Endothelial cell of umbilical vein (primary cell): ENCODE measurements around the gene SH3TC2. TPM values are rescaled to one million over a fixed set of nuclear protein-coding genes. Genes with fewer than 3 reads are reported as not detected.

Source experiments
- BruUV-seq: library from RNA; stranded (reverse); fragments of 400-500 nt; replicated peaks from 2 replicates; lab custom pipeline; 2021; lab: Mats Ljungman, UMichigan
- CTCF ChIA-PET: fragments of 300-600, 350-600 bp; sonication (Branson Sonifier 250); formaldehyde crosslinking; loops from one replicate; lab custom pipeline; 2021; ENCODE audit warnings: antibody characterized with exemption, inconsistent platforms; lab: Charles Lee
- POLR2A ChIA-PET: fragments of 300-600, 350-600 bp; sonication (Branson Sonifier 250); formaldehyde crosslinking; loops from one replicate; lab custom pipeline; 2021; ENCODE audit warnings: antibody characterized with exemption, inconsistent platforms; lab: Charles Lee
- DNase-seq: peaks from one replicate; pipeline ENCODE4 v3.0.0-alpha.2; 2011; ENCODE audit warnings: low read depth, low spot score
- FAIRE-seq: peaks from 2 replicates; lab custom pipeline; 2011; peaks lifted over from hg19 to GRCh38; lab: Jason Lieb, UNC
- H2AFZ ChIP-seq: 2 replicates; pipeline ENCODE4 v1.6.0; 2012; ENCODE audit warnings: low read depth, low read length, control low read depth, inconsistent platforms
- H3K27ac ChIP-seq: 2 replicates; pipeline ENCODE4 v1.5.1; 2011; ENCODE audit warnings: low read depth, mild to moderate bottlenecking, control low read depth, low read length, moderate library complexity; ENCODE audit not compliant: insufficient read depth
- H3K27me3 ChIP-seq, 2 experiments: 2 replicates each; pipeline versions ENCODE4 v1.6.0 to v1.6.1; 2011; ENCODE audit warnings: low read length in 2 of 2, mixed read lengths in 1 of 2; ENCODE audit not compliant: control insufficient read depth in 2 of 2, insufficient read depth in 2 of 2
- H3K36me3 ChIP-seq, 2 experiments: 2 replicates in 1 of 2; 3 replicates in 1 of 2; pipeline ENCODE4 v1.5.1; 2011; ENCODE audit warnings: low read length in 2 of 2, mild to moderate bottlenecking in 1 of 2, moderate library complexity in 1 of 2; ENCODE audit not compliant: control insufficient read depth in 2 of 2, insufficient read depth in 2 of 2; ENCODE audit errors: extremely low read depth in 1 of 2
- H3K4me1 ChIP-seq: 3 replicates; pipeline ENCODE4 v1.5.1; 2011; ENCODE audit warnings: mild to moderate bottlenecking, low read length; ENCODE audit not compliant: control insufficient read depth, insufficient read depth; ENCODE audit errors: extremely low read depth
- H3K4me2 ChIP-seq: 2 replicates; pipeline ENCODE4 v1.6.1; 2011; ENCODE audit warnings: low read length, control low read depth, mixed read lengths; ENCODE audit not compliant: insufficient read depth
- H3K4me3 ChIP-seq, 3 experiments: fragments of 200-600 bp in 1 of 3; sonication (generic), shearing (Covaris generic) in 1 of 3; replicated peaks in 1 of 3; 2 replicates each; pipeline ENCODE4 v1.5.1; 2011 to 2016; ENCODE audit warnings: control low read depth in 3 of 3, low read length in 3 of 3, mild to moderate bottlenecking in 2 of 3, inconsistent platforms in 1 of 3, low read depth in 1 of 3, moderate library complexity in 1 of 3; ENCODE audit not compliant: insufficient read depth in 1 of 3
- H3K79me2 ChIP-seq: 2 replicates; pipeline ENCODE4 v1.6.0; 2012; ENCODE audit warnings: low read length, inconsistent platforms; ENCODE audit not compliant: control insufficient read depth, insufficient read depth
- H3K9ac ChIP-seq: replicated peaks from 2 replicates; pipeline ENCODE3; 2011; ENCODE audit warnings: low read length, control low read depth; ENCODE audit not compliant: insufficient read depth; ENCODE audit errors: extremely low read depth
- H3K9me1 ChIP-seq: replicated peaks from 3 replicates; pipeline ENCODE4 v1.6.0; 2011; ENCODE audit warnings: mild to moderate bottlenecking, low read length; ENCODE audit not compliant: control insufficient read depth, insufficient read depth; ENCODE audit errors: extremely low read depth
- H3K9me3 ChIP-seq: replicated peaks from 2 replicates; pipeline ENCODE4 v1.5.1; 2012; ENCODE audit warnings: low read length, inconsistent platforms; ENCODE audit not compliant: control insufficient read depth, insufficient read depth
- H4K20me1 ChIP-seq: replicated peaks from 2 replicates; pipeline ENCODE3; 2011; ENCODE audit warnings: mild to moderate bottlenecking, low read length; ENCODE audit not compliant: control insufficient read depth, insufficient read depth; ENCODE audit errors: extremely low read depth
- CTCF ChIP-seq, 2 donors: IDR thresholded peaks; 1 replicate in 1 of 2; 2 replicates in 1 of 2; pipeline ENCODE4 v1.5.1; 2011; ENCODE audit warnings: low read length in 2 of 2, mild to moderate bottlenecking in 2 of 2, moderate library complexity in 2 of 2, control low read depth in 1 of 2, inconsistent platforms in 1 of 2, low read depth in 1 of 2; ENCODE audit not compliant: insufficient read depth in 1 of 2; ENCODE audit errors: extremely low read depth in 1 of 2
- EZH2 ChIP-seq: IDR thresholded peaks from 2 replicates; pipeline ENCODE4 v1.6.1; 2012; ENCODE audit warnings: borderline replicate concordance, low read depth, mild to moderate bottlenecking, moderate library complexity, low read length, inconsistent platforms; ENCODE audit not compliant: severe bottlenecking
- FOS ChIP-seq: IDR thresholded peaks from 2 replicates; pipeline ENCODE4 v1.6.1; 2011; ENCODE audit warnings: mild to moderate bottlenecking, low read length, moderate library complexity, borderline replicate concordance; ENCODE audit not compliant: insufficient read depth
- GATA2 ChIP-seq: IDR thresholded peaks from 2 replicates; pipeline ENCODE4 v1.7.0; 2011; ENCODE audit warnings: low read depth, mild to moderate bottlenecking, moderate library complexity, mixed read lengths, low read length; ENCODE audit not compliant: insufficient read length, insufficient read depth
- JUN ChIP-seq: IDR thresholded peaks from 2 replicates; pipeline ENCODE4 v1.6.1; 2011; ENCODE audit warnings: borderline replicate concordance, low read depth; ENCODE audit not compliant: insufficient read length, insufficient read depth
- MYC ChIP-seq: IDR thresholded peaks from one replicate; pipeline ENCODE4 v1.6.1; 2011; ENCODE audit warnings: mild to moderate bottlenecking, low read depth, low read length
- POLR2A ChIP-seq: IDR thresholded peaks from 2 replicates; pipeline ENCODE4 v1.6.1; 2012; ENCODE audit warnings: low read depth, mild to moderate bottlenecking, control low read depth, low read length
- POLR2AphosphoS5 ChIP-seq: IDR thresholded peaks from 2 replicates; pipeline ENCODE4 v1.6.1; 2012; ENCODE audit warnings: low read depth, mild to moderate bottlenecking, control low read depth, low read length, moderate library complexity; ENCODE audit not compliant: insufficient read depth
- dilution Hi-C: fragments of 300-500 bp; cut with MboI; formaldehyde crosslinking; loops from one replicate; pipeline ENCODE4 v1.15.0; 2019; ENCODE audit warnings: low sequenced_read_pairs; ENCODE audit not compliant: extremely low pct_ligation_motif_present
- intact Hi-C: fragments of 100-400 bp; cut with micrococcal nuclease; formaldehyde crosslinking; loops from one replicate; pipeline ENCODE4 v1.10.0; 2022
- polyA plus RNA-seq, 4 experiments: library from polyadenylated mRNA; depleted of rRNA in 3 of 4; stranded (reverse) in 3 of 4; unstranded in 1 of 4; fragments of >200 nt; gene quantifications; 2 replicates each; pipeline versions ENCODE4 v1.2.1 to v1.2.3, GENCODE V29; 2011 to 2012; ENCODE audit warnings: missing spikeins in 1 of 4
- total RNA-seq: library from RNA; stranded (reverse); gene quantifications from 2 replicates; pipeline ENCODE4 v1.2.3, GENCODE V29; 2021
- TF ChIP-seq, protein P1 (sequence below): IDR thresholded peaks from 2 replicates; pipeline ENCODE4 v1.6.1; 2011; ENCODE audit not compliant: insufficient read depth, insufficient read length

Gene SH3TC2
- total and polyA plus RNA-seq, 2 donors (not counting 3 experiments of a cell fraction or from before 2014, with no cell fraction given), result 0.91 to 4.3 TPM

- no TSS peak for BruUV-seq
- H3K27me3 ChIP-seq, result no peaks in the 10 kb centered on the region
- H4K20me1 ChIP-seq, result no peaks in the 10 kb centered on the region
- no peaks in the 10 kb centered on the region for H3K36me3 ChIP-seq
- DNase-seq (no peak), FAIRE-seq (no peak)
- intact Hi-C loops, result no loop called here
- TF ChIP-seq FOS, result no peak
- TF ChIP-seq CTCF (IDR thresholded peaks at IDR 0.05; ENCODE audit: extremely low read depth in 1 of 2, insufficient read depth in 1 of 2, low read depth in 1 of 2, low read length in 2 of 2), result no peak
- no peak for TF ChIP-seq GATA2
- no peak for TF ChIP-seq POLR2AphosphoS5
- TF ChIP-seq EZH2, result no peak
- TF ChIP-seq JUN, result no peak
- no peak for TF ChIP-seq MYC
- TF ChIP-seq POLR2A, result no peak
- TF ChIP-seq, protein P1, sequence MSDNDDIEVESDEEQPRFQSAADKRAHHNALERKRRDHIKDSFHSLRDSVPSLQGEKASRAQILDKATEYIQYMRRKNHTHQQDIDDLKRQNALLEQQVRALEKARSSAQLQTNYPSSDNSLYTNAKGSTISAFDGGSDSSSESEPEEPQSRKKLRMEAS, result no peak
- no peaks in the 10 kb centered on the region for H3K79me2 ChIP-seq
- H3K27ac ChIP-seq, result no peak overlapping the region
- CTCF ChIA-PET, result interaction anchor here (1.2 kb wide), 1 partner anchor 20 kb away, joined by 3 read pairs; no protein-coding TSS in a partner anchor
- H3K9me1 ChIP-seq, result no peaks in the 10 kb centered on the region
- H2AFZ ChIP-seq, result no peak overlapping the region
- no peak overlapping the region for H3K4me2 ChIP-seq
- POLR2A ChIA-PET, result no interaction called here
- no peak overlapping the region for H3K9ac ChIP-seq
- H3K9me3 ChIP-seq, result no peaks in the 10 kb centered on the region
- dilution Hi-C loops, result no loop called here
- H3K4me1 ChIP-seq, result no peaks in the 10 kb centered on the region
- no peak overlapping the region for H3K4me3 ChIP-seq
Observed at GRCh38 chr5:149088686-149089085, 25.8 kb upstream of the SH3TC2 start.
